HG02973 (cell line): ENCODE measurements around the gene SIGLEC5.
A peak's percentile ranks its signal among the peaks of the same experiment; 100 is the strongest.
"Not testable (repeated sequence)": the region's sequence is repeated elsewhere in the genome, so short reads cannot be mapped to it uniquely, and the experiment has no call there.

Experiments
- ATAC-seq: cut with Tn5 transposase; IDR thresholded peaks from one replicate; pipeline ENCODE4 v1.9.1; 2021; ENCODE audit warnings: moderate library complexity; ENCODE audit not compliant: unreplicated experiment

Gene SIGLEC5, protein sequence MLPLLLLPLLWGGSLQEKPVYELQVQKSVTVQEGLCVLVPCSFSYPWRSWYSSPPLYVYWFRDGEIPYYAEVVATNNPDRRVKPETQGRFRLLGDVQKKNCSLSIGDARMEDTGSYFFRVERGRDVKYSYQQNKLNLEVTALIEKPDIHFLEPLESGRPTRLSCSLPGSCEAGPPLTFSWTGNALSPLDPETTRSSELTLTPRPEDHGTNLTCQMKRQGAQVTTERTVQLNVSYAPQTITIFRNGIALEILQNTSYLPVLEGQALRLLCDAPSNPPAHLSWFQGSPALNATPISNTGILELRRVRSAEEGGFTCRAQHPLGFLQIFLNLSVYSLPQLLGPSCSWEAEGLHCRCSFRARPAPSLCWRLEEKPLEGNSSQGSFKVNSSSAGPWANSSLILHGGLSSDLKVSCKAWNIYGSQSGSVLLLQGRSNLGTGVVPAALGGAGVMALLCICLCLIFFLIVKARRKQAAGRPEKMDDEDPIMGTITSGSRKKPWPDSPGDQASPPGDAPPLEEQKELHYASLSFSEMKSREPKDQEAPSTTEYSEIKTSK

DNA sequence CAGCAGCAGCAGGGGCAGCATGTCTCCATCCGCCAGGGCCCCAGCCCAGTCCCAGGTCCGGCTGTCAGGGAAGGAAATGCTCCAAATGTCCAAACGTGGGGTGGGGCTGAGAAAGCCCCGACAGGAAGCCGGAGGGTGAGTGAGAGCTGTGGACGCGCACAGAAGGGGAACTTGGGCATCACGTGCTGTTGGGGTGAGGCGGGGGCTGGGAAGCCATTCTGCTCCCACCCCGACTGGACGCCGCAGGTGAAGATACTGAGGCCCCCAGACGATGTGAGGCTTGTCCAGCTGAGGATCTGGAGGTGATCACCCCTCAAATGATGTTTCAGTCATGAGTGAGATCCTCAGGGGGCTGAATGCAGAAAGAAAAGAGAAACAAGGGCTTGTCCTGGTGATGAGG lies at the start of gene SIGLEC5:
TSS of gene SIGLEC5 (minus strand) at position 87 of the 400 bp plus-strand sequence. CDS start at position 21, 66 bp downstream.
- ATAC-seq: not testable (repeated sequence)

DNA sequence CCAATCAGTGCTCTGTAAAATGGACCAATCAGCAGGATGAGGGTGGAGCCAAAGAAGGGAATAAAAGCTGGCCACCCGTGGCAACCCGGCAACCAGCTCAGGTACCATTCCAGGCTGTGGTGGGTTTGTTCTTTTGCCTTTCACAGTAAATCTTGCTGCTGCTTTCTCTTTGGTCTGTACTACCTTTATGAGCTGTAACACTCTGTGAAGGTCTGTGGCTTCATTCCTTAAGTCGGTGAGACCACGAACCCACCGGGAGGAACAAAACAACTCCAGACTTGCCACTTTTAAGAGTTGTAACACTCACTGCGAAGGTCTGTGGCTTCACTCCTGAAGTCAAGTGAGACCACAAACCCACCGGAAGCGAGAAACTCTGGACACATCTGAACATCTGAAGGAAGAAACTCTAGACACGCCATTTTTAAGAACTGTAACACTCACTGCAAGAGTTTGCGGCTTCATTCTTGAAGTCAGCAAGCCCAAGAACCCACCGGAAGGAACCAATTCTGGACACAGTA lies 46.4 kb upstream of the SIGLEC5 start:
- no peak for ATAC-seq

DNA sequence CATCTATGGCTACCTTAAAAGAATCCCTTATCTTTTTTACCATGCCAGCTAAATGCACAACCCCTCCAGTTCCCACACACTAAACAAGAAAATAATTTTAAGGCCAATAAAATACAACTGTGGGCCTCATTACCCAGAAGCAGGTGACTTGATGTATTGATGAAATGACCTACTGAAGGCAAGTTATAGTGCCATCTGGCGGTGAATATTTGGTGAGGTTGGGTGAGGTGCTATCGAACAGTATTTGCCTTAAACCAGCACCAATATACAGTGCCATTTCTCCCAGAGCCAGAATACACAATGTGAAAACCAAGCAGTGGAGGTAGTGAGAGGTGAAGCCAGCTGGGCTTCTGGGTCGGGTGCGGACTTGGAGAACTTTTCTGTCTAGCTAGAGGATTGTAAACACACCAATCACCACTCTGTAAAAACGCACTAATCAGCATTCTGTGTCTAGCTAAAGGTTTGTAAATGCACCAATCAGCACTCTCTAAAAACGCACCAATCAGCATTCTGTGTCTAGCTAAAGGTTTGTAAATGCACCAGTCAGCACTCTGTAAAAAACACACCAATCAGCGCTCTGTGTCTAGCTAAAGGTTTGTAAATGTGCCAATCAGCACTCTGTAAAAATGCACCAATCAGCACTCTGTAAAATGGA lies 45.8 kb upstream of the SIGLEC5 start:
- not testable (repeated sequence) for ATAC-seq

DNA sequence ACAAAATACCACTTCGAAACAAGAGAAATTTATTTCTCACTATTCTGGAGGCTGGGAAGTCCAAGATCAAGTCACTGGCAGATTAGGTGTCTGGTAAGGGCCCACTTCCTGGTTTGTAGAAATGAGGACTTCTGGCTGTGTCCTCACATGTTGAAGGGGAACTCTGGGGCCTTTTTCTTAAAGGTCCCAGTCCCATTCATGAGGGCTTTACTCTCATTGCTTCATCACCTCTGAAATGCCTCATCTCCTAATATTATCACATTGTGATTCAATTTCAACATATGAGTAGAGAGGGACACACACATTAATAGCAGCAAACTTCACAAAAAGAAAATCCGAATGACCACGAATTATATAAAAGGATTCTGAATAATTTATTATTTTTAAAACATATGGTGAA lies 38.0 kb upstream of the SIGLEC5 start:
- ATAC-seq: no peak

DNA sequence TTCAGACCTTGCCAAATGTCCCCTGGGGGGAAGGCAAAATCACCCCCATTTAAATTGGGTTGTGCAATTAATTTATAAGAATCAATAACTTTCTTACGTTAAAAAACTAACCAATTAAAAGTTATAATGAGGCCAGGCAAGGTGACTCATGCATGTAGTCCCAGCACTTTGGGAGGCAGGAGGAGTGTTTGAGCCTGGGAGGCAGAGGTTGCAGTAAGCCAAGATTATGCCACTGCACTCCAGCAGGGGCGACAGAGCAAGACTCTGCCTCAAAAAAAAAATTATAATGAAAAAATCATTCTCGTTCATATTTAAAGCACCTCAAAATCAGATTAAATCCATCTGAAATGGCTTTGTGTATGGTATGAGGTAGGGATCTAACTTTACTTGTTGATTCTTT lies 34.8 kb upstream of the SIGLEC5 start:
- ATAC-seq: no peak

DNA sequence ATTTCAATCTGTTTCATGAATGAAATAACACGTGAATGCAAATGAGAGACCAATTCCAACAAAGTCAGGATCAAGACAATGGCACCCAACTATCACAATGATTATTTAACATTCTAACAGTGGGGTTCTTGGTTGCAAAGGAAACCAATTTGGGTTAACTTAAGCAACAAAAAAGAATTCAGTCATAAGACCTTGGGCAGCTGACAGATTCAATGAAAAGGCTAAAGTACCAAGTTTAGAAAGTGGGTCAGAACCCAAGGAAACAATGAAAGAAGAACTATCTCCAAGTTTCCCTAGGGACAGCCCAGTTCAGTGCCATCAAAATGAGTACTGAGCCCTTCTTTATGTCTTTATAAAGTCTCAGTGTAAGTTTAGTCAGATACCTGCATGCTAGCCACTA lies 33.9 kb upstream of the SIGLEC5 start:
- ATAC-seq: no peak

DNA sequence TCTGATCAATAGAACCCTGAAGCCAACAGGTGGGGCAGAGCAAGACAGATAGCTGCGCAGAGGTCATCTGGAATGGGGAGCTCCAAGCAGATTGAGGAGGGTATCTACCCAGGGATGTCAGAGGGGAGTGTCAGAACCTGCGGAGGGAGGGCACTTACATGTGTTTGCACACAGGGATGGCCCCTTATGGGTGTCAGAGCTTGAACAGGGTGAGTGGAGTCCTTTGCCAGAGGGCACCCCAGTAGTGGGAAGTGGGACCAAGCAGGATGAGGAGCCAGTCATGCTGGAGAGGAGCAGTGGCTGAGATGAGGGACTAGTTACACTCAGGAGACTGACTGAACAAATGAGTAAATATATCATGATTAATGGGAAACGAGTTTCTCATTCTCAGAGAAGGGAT lies 33.4 kb upstream of the SIGLEC5 start:
- no peak for ATAC-seq

DNA sequence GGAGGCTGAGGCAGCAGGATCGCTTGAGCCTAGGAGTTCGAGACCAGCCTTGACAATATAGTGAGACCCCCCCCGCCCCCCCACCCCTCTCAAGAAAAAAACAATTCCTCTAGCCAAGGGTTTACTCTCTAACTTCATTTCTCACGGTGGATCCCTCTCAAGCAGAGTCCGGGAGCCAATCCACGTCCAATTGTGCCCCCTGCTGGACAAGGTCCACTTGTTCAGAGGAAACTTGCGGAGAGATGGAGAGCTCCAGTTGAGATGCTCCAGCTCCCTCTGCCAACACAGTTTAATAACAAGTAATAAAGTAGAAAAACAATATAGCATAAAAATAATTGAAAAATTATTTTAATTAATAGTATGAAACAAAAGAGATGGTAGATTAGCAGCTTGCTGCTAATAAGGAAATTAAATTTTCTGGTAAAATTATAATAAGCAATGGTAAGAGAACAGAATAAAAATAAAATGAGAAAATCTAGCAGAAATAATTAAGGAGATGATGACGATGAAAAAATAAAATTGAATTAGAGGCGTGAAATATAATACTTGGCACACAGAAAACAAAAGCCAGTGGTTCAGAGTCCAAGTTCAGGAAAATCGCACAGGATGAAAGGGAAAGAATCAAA lies 30.9 kb upstream of the SIGLEC5 start:
- no peak for ATAC-seq

DNA sequence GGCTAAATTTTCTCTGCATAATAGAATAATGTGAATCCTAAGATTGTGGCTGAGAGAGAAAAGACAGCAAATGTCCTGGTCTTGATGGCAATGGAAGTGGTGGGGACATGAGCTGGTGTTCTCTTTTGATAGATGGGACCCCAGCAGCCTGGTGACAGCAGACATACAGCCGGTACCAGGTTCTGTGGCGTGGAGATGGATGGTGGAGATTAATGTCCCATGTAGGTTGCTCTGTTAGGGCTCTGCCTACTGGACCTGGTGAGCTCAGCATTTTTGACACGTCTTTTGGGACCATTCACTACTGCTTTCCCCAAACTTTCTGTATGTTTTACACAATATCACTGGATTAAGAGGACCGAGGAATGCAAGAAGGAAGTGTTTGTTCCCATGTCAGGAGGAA lies 24.6 kb upstream of the SIGLEC5 start:
- ATAC-seq: no peak

DNA sequence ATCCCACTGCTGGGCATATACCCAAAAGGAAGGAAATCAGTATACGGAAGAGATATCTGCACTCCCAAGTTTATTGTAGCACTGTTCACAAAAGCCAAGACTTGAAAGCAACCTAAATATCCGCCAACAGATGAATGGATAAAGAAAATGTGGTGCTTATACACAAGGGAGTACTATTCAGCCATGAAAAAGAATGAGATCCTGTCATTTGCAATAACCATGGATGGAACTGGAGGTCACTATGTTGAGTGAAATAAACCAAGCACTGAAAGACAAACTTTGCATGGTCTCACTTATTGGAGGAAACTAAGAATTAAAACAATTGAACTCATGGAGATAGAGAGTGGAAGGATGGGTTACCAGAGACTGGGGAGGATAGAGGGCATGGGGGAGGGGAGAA lies 23.0 kb upstream of the SIGLEC5 start:
- ATAC-seq: no peak

DNA sequence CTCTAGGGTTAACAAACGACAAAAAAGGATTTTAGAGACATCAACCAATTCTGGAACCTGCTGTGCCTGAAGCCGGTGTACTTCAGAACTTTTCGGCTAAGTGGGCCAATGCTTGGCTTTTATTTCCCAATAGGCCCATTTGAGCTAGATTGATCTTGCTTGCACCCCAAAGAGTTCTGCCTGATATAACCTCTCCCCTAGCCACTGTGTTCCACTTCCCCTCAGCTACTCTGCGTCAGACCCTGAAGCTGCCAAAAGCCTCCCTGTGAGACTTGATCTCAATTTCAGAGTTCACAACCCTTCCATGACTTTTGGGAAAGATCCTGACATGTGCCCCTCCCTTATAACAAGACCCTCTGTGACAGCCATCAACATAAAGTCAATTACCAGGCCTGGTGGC lies 22.1 kb upstream of the SIGLEC5 start:
- ATAC-seq: no peak

DNA sequence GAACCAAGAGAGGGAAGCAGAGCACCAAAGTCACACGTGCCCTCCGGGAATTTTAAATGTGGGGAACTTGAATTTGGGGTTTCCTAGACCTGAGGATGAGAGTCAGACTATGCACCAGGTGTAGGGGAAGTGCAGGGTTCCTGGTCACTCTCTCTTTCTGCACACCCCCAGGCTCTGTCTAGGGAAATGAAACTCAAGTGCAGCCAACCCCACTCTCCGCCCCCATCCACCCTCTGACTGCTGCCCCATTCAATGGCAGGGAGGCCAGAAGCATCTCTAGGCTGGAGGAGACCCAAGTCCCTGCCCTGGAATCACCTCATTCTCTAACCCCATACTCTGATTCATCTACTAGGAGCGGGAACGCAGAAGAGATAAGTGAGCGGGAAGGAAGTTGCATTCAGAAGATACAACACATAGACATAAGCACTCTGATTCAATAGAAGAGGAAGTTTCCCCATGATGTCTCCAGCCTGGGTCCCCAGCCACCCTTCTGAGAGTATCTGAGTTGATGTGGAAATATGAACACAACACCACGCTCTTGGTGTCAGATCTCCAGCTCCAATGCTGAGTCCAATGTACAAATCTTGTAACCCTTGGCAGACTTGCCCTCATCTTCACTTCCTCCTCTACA lies 21.1 kb upstream of the SIGLEC5 start:
- ATAC-seq: peak; percentile 61

DNA sequence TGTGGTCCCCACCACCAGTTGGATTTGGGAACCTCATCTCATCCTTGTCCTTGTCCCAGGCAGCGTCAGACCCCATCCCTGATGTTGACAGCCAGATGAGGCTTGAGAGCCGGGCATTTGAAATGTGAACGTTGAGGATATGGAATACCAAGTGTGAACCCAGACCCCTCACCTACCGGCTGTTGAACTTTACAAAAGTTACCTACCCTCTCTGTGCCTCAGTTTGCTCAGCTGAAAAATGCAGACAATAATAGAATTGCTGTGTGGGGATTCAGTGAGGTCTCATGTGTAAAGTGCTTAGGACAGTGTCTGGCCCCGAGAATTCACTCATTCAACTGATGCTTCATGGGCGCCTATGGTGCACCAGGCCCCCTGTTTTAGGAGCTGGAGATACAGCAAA lies 17.1 kb upstream of the SIGLEC5 start:
- no peak for ATAC-seq

DNA sequence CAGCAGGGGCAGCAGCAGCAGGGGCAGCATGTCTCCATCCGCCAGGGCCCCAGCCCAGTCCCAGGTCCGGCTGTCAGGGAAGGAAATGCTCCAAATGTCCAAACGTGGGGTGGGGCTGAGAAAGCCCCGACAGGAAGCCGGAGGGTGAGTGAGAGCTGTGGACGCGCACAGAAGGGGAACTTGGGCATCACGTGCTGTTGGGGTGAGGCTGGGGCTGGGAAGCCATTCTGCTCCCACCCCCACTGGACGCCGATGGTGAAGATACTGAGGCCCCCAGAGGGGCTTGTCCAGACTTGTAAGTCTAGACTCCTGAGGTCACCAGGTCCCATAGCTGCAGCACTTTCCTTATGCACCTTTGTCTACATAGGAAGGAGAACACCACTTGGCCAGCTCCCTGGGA lies 16.5 kb upstream of the SIGLEC5 start, which contains the start of gene SIGLEC14:
TSS of gene SIGLEC14 (minus strand) at position 96 of the 400 bp plus-strand sequence. CDS start at position 30, 66 bp downstream.
- not testable (repeated sequence) for ATAC-seq

DNA sequence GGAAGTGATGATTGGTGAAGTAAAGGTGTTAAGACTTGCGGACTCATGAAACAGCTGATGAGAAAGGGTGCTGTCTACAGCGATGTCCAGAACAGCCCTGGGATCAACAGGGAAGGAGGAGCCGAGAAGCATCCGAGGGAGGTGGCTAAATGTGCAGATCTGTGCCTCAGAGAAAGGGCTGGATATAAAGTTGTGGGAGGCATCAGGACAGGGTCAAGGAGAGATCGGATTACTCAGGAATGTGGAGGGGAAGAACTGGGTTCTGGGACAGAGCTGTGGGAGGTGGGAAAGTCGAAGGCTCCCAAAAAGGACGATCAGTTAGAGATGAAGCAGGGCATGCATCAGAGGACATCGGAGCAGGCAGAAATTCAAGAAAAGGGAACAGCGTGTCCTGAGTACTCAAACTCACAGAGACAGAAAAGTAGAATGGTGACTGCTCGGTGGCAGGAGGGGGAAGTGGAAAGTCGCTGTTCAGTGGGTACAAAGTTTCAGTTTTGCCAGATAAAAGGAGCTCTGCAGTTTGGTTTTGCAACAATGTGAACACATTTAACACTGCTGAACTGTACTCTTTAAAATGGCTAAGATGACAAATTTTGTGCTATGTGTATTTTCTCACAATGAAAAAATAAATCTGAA lies 14.6 kb upstream of the SIGLEC5 start:
- no peak for ATAC-seq

DNA sequence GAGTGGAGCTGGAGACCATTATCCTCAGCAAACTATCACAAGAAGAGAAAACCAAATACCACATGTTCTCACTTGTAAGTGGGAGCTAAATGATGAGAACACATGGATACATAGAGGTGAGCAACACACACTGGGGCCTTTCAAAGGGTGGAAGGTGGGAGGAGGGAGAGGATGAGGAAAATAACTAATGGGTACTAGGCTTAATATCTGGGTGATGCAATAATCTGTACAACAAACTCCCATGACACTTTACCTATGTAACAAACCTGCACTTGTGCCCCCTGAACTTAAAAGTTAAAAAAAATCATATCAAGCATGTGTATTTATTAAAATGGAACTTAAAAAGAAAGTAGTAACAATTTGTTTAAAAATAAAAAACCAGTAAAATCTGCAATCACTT lies 11.4 kb upstream of the SIGLEC5 start:
- no peak for ATAC-seq

DNA sequence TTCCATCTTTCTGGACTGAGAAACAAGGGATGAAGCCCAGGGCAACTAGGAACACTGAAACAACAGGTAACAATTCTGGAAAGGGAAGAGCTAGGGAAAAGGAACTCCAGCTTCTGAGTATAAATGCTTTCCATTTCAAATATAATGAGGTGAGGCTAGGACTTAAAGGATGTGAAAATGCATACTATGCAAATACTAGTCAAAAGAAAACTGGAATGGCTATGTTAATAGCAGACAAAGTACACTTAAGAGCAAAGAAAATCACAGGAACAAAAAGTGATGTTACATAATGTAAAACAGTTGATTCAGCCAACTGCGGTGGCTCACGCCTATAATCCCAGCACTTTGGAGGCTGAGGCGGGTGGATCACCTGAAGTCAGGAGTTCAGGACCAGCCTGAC lies 10.2 kb upstream of the SIGLEC5 start:
- no peak for ATAC-seq

DNA sequence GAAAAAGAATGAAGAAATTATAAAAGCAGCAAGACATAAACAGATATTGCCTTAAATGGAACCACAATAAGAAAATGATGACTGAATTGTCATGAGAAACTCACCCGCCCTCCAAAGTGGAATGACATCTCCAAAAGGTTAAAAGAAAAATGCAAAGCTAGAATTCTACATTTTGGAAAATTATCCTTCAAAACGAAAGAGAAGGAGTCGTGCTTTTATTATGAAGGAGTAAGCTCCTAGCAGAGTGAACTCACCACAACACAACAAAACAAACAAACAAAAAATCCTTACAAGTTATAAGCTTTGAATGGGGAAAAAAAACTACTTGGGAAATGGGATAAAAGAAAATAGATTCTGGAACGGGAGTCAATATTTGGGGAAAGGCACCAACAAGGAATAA lies 9.7 kb upstream of the SIGLEC5 start:
- no peak for ATAC-seq

DNA sequence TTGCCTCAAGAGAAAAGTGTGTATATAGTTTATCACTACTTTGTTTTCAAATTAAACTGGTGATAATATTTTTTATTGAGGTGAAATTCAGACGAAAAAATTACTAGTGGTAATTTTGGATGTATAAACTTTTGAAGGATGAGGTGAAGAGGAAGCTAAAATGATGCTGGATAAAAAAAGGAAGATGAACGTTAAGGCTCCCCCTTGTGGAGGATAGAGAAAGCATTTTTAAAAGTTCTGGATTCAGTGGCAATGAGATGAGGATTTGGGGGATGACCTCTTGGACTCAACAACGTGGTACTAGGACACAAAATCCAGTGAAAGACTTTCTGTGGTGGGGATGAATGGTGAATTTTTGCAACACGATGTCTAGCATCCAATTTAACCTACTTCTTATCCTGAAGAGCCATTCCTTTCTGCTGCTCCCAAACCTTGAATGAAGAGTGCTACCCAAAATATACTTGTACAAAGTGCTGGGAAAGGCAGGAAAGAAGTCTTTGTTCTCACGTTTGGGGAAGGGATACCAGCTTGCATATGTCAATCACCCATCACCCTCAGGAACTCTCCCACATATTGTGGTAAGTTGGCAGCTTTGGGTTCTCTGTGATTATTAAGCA lies 7.3 kb upstream of the SIGLEC5 start:
- ATAC-seq: no peak

DNA sequence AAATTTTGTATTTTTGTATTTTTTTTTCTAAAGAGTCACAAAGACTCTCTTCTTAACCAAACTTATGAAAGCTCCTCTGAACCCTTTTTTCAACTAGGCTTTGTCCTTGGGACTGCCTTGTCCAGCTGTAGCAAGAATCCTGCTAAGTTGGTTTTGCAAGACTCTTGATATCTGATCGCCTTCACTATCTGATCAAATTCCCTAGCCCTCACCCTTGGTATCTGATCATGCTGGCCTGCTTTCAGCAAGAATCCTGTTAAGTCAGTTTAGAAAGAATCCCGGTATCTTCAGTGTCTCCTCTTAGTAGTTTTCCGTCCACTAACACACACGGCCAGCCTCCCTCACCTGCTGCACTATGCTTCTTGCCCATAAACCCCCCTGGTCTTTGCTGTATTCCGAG lies 1.9 kb upstream of the SIGLEC5 start:
- ATAC-seq: no peak
